SK-N-SH treated with all-trans-retinoic acid at 6 μM for 48 hours (cell line): Measurements from ENCODE around the gene LYPD3.

Experiments
- ATAC-seq: fragments of 200-7000 bp; cut with Tn5 transposase; 3 replicates; pipeline ENCODE4 v1.9.1; 2020; ENCODE audit warnings: mild to moderate bottlenecking, moderate library complexity
- ARNTL ChIP-seq: fragments of 450-650 bp; formaldehyde crosslinking; IDR thresholded peaks from 2 replicates; pipeline ENCODE4 v1.5.0; 2020; ENCODE audit warnings: low read depth, mild to moderate bottlenecking, moderate library complexity, borderline replicate concordance
- BACH2 ChIP-seq: fragments of 250-450 bp; sonication (Bioruptor Pico); IDR thresholded peaks from 2 replicates; pipeline ENCODE4 v1.9.0; 2021; ENCODE audit warnings: mild to moderate bottlenecking, borderline replicate concordance
- CREB5 ChIP-seq: fragments of 250-450 bp; sonication (Bioruptor Pico); IDR thresholded peaks from 2 replicates; pipeline ENCODE4 v1.5.1; 2020; ENCODE audit warnings: low read depth, mild to moderate bottlenecking, moderate library complexity
- CSDC2 ChIP-seq: fragments of 250-450 bp; sonication (Bioruptor Pico); IDR thresholded peaks from 2 replicates; pipeline ENCODE4 v1.5.0; 2020; ENCODE audit warnings: mild to moderate bottlenecking, moderate library complexity
- CSRNP3 ChIP-seq: fragments of 250-450 bp; sonication (Bioruptor Pico); IDR thresholded peaks from 2 replicates; pipeline ENCODE4 v1.5.1; 2021; ENCODE audit warnings: mild to moderate bottlenecking, moderate library complexity
- ESRRG ChIP-seq: fragments of 250-450 bp; sonication (Bioruptor Pico); IDR thresholded peaks from 2 replicates; pipeline ENCODE4 v1.6.1; 2021; ENCODE audit warnings: mild to moderate bottlenecking
- GLIS3 ChIP-seq: fragments of 250-450 bp; sonication (Bioruptor Pico); IDR thresholded peaks from 2 replicates; pipeline ENCODE4 v1.5.0; 2020; ENCODE audit warnings: mild to moderate bottlenecking, moderate library complexity
- OSR1 ChIP-seq: fragments of 250-450 bp; sonication (Bioruptor Pico); IDR thresholded peaks from 2 replicates; pipeline ENCODE4 v1.8.0; 2022; ENCODE audit warnings: moderate library complexity, mild to moderate bottlenecking, inconsistent platforms
- PATZ1 ChIP-seq: fragments of 250-450 bp; sonication (Bioruptor Pico); IDR thresholded peaks from 2 replicates; pipeline ENCODE4 v1.8.0; 2020; ENCODE audit warnings: mild to moderate bottlenecking, moderate library complexity, borderline replicate concordance
- POU6F1 ChIP-seq: fragments of 250-450 bp; sonication (Bioruptor Pico); IDR thresholded peaks from 2 replicates; pipeline ENCODE4 v1.8.0; 2021; ENCODE audit warnings: low read depth, mild to moderate bottlenecking, moderate library complexity, borderline replicate concordance
- PPARA ChIP-seq: fragments of 250-450 bp; sonication (Bioruptor Pico); IDR thresholded peaks from 2 replicates; pipeline ENCODE4 v1.5.0; 2020; ENCODE audit warnings: mild to moderate bottlenecking, borderline replicate concordance
- RARB ChIP-seq: fragments of 250-450 bp; sonication (Bioruptor Pico); IDR thresholded peaks from 2 replicates; pipeline ENCODE4 v1.8.0; 2021; ENCODE audit warnings: mild to moderate bottlenecking, moderate library complexity
- TCF4 ChIP-seq: fragments of 250-450 bp; sonication (Bioruptor Pico); IDR thresholded peaks from 2 replicates; pipeline ENCODE4 v1.8.0; 2021; ENCODE audit warnings: mild to moderate bottlenecking, moderate library complexity, borderline replicate concordance
- TOX ChIP-seq: fragments of 250-450 bp; sonication (Bioruptor Pico); IDR thresholded peaks from 2 replicates; pipeline ENCODE4 v1.8.0; 2021; ENCODE audit warnings: mild to moderate bottlenecking, moderate library complexity, borderline replicate concordance
- TSHZ2 ChIP-seq: fragments of 250-450 bp; sonication (Bioruptor Pico); IDR thresholded peaks from 2 replicates; pipeline ENCODE4 v1.5.0; 2020; ENCODE audit warnings: mild to moderate bottlenecking, moderate library complexity
- ZC3H10 ChIP-seq: fragments of 250-450 bp; sonication (Bioruptor Pico); IDR thresholded peaks from 2 replicates; pipeline ENCODE4 v1.5.1; 2021; ENCODE audit warnings: mild to moderate bottlenecking, moderate library complexity
- ZFP3 ChIP-seq: fragments of 250-450 bp; sonication (Bioruptor Pico); IDR thresholded peaks from 2 replicates; pipeline ENCODE4 v1.5.0; 2020; ENCODE audit warnings: mild to moderate bottlenecking, moderate library complexity
- ZFP30 ChIP-seq: fragments of 450-650 bp; formaldehyde crosslinking; IDR thresholded peaks from 2 replicates; pipeline ENCODE4 v1.5.0; 2022; ENCODE audit warnings: mild to moderate bottlenecking, moderate library complexity
- ZNF565 ChIP-seq: fragments of 450-650 bp; formaldehyde crosslinking; conservative IDR thresholded peaks from 2 replicates; pipeline ENCODE4 v1.5.0; 2020; ENCODE audit warnings: low read depth, mild to moderate bottlenecking, moderate library complexity
- ZNF70 ChIP-seq: fragments of 450-650 bp; formaldehyde crosslinking; IDR thresholded peaks from 2 replicates; pipeline ENCODE4 v1.5.0; 2020; ENCODE audit warnings: mild to moderate bottlenecking, moderate library complexity
- ZNF8 ChIP-seq: fragments of 450-650 bp; formaldehyde crosslinking; IDR thresholded peaks from 2 replicates; pipeline ENCODE4 v1.5.0; 2020; ENCODE audit warnings: mild to moderate bottlenecking, moderate library complexity

LYPD3 gene

GRCh38 chr19:43474986-43475705 lies 9.7 kb upstream of the LYPD3 start:
- ATAC-seq: peak; percentile 87
- TF ChIP-seq BACH2 (CRISPR knock-in tag): no peak
- TF ChIP-seq RARB (CRISPR knock-in tag): no peak
- TF ChIP-seq POU6F1 (CRISPR knock-in tag): no peak
- TF ChIP-seq TOX (CRISPR knock-in tag): no peak
- TF ChIP-seq PPARA (CRISPR knock-in tag): no peak
- no peak for TF ChIP-seq ESRRG
- no peak for TF ChIP-seq OSR1 (CRISPR knock-in tag)
- no peak for TF ChIP-seq CSDC2 (CRISPR knock-in tag)
- TF ChIP-seq GLIS3 (CRISPR knock-in tag): no peak
- no peak for TF ChIP-seq CSRNP3
- TF ChIP-seq ZNF70 (CRISPR knock-in tag): no peak
- no peak for TF ChIP-seq ZC3H10 (CRISPR knock-in tag)

- no peak for ATAC-seq
- TF ChIP-seq CSRNP3: no peak
- TF ChIP-seq ZNF70 (CRISPR knock-in tag): no peak
- TF ChIP-seq ZNF8: no peak
- TF ChIP-seq RARB (CRISPR knock-in tag): no peak
- TF ChIP-seq ZFP30 (CRISPR knock-in tag): no peak
- no peak for TF ChIP-seq ZFP3 (CRISPR knock-in tag)
- no peak for TF ChIP-seq PPARA (CRISPR knock-in tag)
- TF ChIP-seq TCF4: no peak
- TF ChIP-seq PATZ1 (CRISPR knock-in tag): no peak
- TF ChIP-seq ZNF565: no peak
- no peak for TF ChIP-seq ZC3H10 (CRISPR knock-in tag)
- no peak for TF ChIP-seq CREB5 (CRISPR knock-in tag)
- no peak for TF ChIP-seq TSHZ2 (CRISPR knock-in tag)
- no peak for TF ChIP-seq BACH2 (CRISPR knock-in tag)
- no peak for TF ChIP-seq ARNTL (CRISPR knock-in tag)
- no peak for TF ChIP-seq CSDC2 (CRISPR knock-in tag)
These were observed 9.1 kb upstream of the LYPD3 start for GRCh38 chr19:43474487-43474886.
